ENCODE results near the gene WARS2.
A peak's percentile ranks its signal among the peaks of the same experiment; 100 is the strongest.

WARS2 gene

DNA sequence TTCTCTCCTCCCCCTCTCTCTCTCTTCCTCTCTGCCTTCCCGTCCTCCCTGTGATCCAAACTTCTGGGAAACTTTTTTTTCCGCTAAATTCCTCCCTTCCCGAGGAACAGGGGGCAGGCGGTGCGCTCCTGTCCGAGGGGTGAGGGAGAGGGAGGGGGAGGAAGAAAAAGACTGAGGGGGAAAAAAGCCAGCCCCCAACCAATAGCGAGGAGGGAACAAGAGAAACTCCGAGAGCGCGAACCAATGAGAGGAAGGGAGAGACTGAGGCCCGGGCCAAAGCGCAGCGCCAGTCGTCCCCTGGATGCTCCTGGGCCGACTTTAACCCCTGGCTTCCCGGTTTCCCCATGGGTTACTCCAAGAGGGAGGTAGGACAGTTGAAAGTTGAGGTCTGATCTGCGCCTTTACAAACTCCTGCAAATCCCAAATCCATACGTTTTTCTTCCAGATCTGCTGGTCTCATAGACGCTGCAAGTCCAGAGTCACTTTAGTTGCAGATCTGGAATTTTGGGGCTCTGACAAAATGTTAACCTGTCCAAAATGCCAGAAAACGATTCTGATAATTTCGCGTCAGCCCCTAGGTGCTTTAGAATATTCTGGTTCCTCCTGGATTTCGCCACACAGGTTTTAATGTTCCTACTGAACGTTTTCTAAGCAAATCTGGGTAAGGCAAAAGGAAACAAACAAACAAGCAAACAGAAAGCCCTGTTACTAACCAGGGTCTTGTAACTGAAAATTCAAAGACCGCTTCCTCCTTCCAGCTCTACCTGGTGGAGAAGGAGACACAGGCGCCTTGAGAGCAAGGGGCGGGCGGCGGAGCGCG, 152.1 kb downstream of the WARS2 start, which contains the start of gene TBX15:
TSS of gene TBX15 (minus strand) at position 158 of the 820 bp plus-strand sequence. CDS start 548 bp downstream, outside the sequence.
- H3K27me3 ChIP-seq (ENCODE audit: control insufficient read depth in 1 of 2, insufficient read depth in 2 of 2, low read length in 2 of 2): peaks cover 97 to 100% of the 10 kb centered on the region in 2 donors
- no peak within 1 kb of the TSS for H3K9ac ChIP-seq (ENCODE audit: low read depth in 1 of 2, low read length in 2 of 2)
- H3K36me3 ChIP-seq (ENCODE audit: control insufficient read depth in 1 of 2, insufficient read depth in 2 of 2, low read length in 2 of 2): no peaks in the 10 kb centered on the region
- H3K9me3 ChIP-seq (ENCODE audit: control insufficient read depth in 1 of 2, low read length in 2 of 2): no peaks in the 10 kb centered on the region
- peaks cover 14 to 20% of the 10 kb centered on the region in 2 donors for H3K4me1 ChIP-seq (ENCODE audit: control insufficient read depth in 1 of 2, insufficient read depth in 2 of 2, low read length in 2 of 2)
- H3K4me3 ChIP-seq (ENCODE audit: low read depth in 1 of 2, low read length in 2 of 2): peak within 1 kb of the TSS; percentile 40 to 51
- no peak within 1 kb of the TSS for H3K27ac ChIP-seq (ENCODE audit: low read depth, low read length)

DNA sequence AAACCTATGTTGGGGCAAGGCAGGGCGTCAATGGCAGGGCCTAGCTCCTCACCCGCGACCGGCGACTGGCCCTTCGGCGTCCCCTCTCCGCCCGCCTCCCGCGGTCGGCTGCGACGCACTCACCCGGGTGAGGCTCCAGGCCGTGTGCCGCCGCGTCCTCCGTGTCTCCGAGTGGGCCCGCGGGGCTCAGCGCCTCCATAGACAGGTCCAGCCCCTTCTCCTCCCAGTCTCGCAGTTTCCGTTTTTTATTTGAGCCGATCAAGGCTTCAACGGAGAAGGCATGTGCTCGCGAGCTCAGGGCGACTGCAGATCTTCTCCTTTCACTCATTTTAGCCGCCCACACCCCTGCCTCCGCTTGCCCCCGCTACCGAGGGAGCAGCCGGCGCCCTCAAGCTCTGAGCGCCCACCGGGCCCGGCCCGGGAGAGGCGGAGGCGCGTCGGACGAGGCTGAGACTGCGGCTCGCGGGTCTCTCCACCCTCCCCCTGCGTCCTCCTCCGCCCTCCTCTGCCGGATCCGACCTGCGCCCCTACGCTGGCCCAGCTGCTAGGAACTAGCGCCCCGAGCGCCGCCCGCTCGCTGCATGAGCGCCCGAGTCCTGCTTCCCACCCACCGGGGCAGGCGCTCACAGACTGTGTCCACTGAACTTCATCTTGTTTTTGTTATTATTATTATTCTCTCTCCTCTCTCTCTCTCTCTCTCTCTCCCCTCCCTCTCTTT, 152.8 kb downstream of the WARS2 start:
- peaks cover 14 to 20% of the 10 kb centered on the region in 2 donors for H3K4me1 ChIP-seq (ENCODE audit: control insufficient read depth in 1 of 2, insufficient read depth in 2 of 2, low read length in 2 of 2)
- H3K27me3 ChIP-seq (ENCODE audit: control insufficient read depth in 1 of 2, insufficient read depth in 2 of 2, low read length in 2 of 2): peaks cover 98 to 100% of the 10 kb centered on the region in 2 donors
- no peaks in the 10 kb centered on the region for H3K9me3 ChIP-seq (ENCODE audit: control insufficient read depth in 1 of 2, low read length in 2 of 2)
- H3K4me3 ChIP-seq (ENCODE audit: low read depth in 1 of 2, low read length in 2 of 2): peak overlapping the region; percentile 40 to 51
- no peak overlapping the region for H3K9ac ChIP-seq (ENCODE audit: low read depth in 1 of 2, low read length in 2 of 2)
- no peaks in the 10 kb centered on the region for H3K36me3 ChIP-seq (ENCODE audit: control insufficient read depth in 1 of 2, insufficient read depth in 2 of 2, low read length in 2 of 2)
- H3K27ac ChIP-seq (ENCODE audit: low read depth, low read length): no peak overlapping the region

DNA sequence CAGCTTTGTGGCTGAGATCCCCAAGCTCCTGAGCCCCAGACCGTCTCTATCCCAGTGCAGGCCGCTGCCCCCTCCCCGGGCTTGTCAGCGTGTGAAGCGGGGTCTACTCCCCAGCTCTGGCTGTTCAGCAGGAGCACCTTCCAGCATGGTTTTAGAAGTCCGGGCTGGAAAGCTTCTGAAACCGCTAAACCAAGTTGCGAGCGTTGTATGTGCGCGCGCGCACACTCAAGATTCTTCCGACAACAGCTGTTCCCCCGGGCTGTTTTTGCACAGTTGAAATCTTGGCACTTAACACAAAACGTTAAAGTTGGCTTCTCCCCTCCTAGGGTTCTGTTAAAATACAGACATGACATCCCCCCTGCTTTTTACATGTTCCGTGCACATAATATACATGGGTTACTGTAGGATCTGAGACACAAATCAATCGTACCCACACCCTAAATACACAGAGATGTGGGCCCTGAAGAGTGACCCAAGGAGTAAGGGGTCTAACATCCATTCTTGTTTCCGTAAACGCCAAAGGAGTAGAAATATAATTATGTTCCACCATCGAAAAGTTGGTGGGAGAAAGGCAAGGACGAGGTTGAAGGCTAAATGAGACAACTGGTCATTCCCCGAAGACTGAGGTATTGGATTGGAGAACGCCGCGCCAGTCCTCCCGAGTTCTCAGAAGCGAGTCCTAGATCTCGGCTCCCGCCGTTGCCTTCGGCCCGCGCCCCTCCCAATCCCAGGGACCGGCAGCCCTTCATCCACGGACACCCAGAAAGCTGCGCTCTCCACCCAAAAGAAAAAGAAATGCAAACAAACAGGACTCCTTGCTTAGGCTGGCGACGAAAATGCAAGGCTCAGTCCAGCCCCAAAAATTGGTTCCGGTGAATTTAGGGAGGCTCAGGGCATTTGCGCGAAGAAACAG, 153.6 kb downstream of the WARS2 start:
- no peak overlapping the region for H3K9ac ChIP-seq (ENCODE audit: low read depth in 1 of 2, low read length in 2 of 2)
- peak overlapping the region; percentile 40 to 51 for H3K4me3 ChIP-seq (ENCODE audit: low read depth in 1 of 2, low read length in 2 of 2)
- H3K27me3 ChIP-seq (ENCODE audit: control insufficient read depth in 1 of 2, insufficient read depth in 2 of 2, low read length in 2 of 2): peaks cover 98 to 100% of the 10 kb centered on the region in 2 donors
- H3K36me3 ChIP-seq (ENCODE audit: control insufficient read depth in 1 of 2, insufficient read depth in 2 of 2, low read length in 2 of 2): no peaks in the 10 kb centered on the region
- H3K4me1 ChIP-seq (ENCODE audit: control insufficient read depth in 1 of 2, insufficient read depth in 2 of 2, low read length in 2 of 2): peaks cover 14 to 20% of the 10 kb centered on the region in 2 donors
- H3K9me3 ChIP-seq (ENCODE audit: control insufficient read depth in 1 of 2, low read length in 2 of 2): no peaks in the 10 kb centered on the region
- H3K27ac ChIP-seq (ENCODE audit: low read depth, low read length): no peak overlapping the region

DNA sequence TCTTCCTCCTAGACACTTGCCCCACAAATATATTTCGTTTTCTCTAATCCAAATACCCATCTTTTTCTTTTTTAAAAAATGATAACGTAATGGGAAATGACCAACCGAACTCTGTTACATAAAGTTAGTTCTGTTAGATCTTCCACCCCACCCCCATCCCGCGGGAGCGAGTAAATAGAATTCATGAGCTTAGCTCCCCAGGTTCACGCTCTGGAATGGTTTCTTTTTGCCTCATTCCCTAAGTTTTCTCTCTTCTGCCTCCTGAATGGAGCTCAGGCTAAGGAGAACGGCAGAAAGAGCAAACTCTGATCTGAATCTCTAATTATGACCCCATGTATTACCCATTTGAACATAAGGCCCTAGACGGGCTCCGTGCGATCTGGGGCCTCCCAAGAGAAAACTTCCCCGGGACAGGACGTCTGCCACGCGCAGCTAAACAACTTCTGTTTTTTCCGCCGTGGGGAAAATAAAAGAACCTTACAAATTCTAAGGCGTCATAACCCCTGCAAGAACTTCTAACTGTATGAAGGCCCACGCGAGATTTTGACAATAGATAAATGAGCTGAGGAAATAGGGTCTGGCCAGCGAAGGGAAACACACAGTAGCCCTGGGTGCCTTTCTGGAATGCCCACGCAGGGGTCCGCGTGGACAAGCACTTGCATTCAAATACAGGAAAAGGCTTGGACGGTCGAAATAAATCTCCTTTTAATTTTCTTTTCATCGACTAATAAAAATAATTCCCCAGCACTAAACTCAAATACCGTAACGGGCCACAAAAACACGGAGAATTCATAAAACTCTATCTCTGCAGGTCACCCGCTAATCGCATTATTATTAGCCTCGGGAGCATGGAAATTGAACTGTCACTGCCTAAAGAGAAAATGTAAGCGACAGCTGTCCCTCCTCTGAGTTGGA, 154.6 kb downstream of the WARS2 start:
- no peaks in the 10 kb centered on the region for H3K9me3 ChIP-seq (ENCODE audit: control insufficient read depth in 1 of 2, low read length in 2 of 2)
- H3K27me3 ChIP-seq (ENCODE audit: control insufficient read depth in 1 of 2, insufficient read depth in 2 of 2, low read length in 2 of 2): peaks cover 97 to 98% of the 10 kb centered on the region in 2 donors
- no peak overlapping the region for H3K9ac ChIP-seq (ENCODE audit: low read depth in 1 of 2, low read length in 2 of 2)
- no peak overlapping the region for H3K4me3 ChIP-seq (ENCODE audit: low read depth in 1 of 2, low read length in 2 of 2)
- no peaks in the 10 kb centered on the region for H3K36me3 ChIP-seq (ENCODE audit: control insufficient read depth in 1 of 2, insufficient read depth in 2 of 2, low read length in 2 of 2)
- H3K27ac ChIP-seq (ENCODE audit: low read depth, low read length): no peak overlapping the region
- peaks cover 14 to 20% of the 10 kb centered on the region in 2 donors for H3K4me1 ChIP-seq (ENCODE audit: control insufficient read depth in 1 of 2, insufficient read depth in 2 of 2, low read length in 2 of 2)

DNA sequence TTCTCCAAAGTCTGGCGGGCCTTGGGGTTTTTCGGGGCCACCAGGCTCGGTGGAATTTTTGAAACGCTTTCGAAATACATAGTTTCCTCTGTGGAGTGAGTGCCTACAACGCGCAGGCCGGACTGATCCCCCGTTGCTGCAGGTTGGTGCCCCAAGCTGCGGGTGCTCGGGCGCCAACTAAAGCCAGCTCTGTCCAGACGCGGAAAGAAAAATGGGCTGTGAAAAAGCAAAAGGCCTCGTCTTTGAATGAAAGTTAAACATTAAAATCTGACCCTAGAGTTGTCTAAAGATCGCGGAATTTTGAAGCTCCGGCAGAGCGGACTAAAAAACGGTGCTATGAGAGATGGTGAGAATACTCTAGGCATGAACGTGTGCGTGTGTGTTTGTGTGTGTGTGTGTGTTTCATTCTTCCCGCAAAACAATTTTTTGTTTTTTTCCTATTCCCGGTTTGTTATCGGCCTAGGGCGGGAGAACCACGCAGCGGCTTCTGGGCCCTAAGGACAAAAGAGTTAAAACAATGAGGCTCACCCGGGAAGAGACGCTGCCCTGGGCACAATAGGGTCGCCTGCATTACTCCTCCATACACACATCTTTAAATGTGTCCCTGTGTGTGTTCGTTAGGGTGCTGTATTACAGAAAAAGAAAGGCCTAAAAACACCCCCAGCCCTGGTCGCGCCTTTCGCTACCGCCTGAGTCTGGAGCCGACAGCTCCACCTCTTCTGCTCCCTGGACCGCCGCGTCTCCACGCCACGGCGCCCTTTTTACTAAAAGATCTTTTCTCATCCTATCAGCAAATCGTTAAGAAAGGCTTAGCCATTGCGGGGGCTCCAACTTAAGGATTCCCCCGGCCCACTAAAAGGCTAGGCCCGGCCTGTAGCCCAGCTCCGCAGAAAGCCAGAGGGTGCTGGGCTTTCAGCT, 155.5 kb downstream of the WARS2 start:
- H3K9me3 ChIP-seq (ENCODE audit: control insufficient read depth in 1 of 2, low read length in 2 of 2): no peaks in the 10 kb centered on the region
- no peak overlapping the region for H3K9ac ChIP-seq (ENCODE audit: low read depth in 1 of 2, low read length in 2 of 2)
- peaks cover 96 to 99% of the 10 kb centered on the region in 2 donors for H3K27me3 ChIP-seq (ENCODE audit: control insufficient read depth in 1 of 2, insufficient read depth in 2 of 2, low read length in 2 of 2)
- H3K36me3 ChIP-seq (ENCODE audit: control insufficient read depth in 1 of 2, insufficient read depth in 2 of 2, low read length in 2 of 2): no peaks in the 10 kb centered on the region
- peak overlapping the region; percentile 50 for H3K4me3 ChIP-seq (ENCODE audit: low read depth in 1 of 2, low read length in 2 of 2)
- H3K4me1 ChIP-seq (ENCODE audit: control insufficient read depth in 1 of 2, insufficient read depth in 2 of 2, low read length in 2 of 2): peaks cover 14 to 20% of the 10 kb centered on the region in 2 donors
- H3K27ac ChIP-seq (ENCODE audit: low read depth, low read length): no peak overlapping the region

DNA sequence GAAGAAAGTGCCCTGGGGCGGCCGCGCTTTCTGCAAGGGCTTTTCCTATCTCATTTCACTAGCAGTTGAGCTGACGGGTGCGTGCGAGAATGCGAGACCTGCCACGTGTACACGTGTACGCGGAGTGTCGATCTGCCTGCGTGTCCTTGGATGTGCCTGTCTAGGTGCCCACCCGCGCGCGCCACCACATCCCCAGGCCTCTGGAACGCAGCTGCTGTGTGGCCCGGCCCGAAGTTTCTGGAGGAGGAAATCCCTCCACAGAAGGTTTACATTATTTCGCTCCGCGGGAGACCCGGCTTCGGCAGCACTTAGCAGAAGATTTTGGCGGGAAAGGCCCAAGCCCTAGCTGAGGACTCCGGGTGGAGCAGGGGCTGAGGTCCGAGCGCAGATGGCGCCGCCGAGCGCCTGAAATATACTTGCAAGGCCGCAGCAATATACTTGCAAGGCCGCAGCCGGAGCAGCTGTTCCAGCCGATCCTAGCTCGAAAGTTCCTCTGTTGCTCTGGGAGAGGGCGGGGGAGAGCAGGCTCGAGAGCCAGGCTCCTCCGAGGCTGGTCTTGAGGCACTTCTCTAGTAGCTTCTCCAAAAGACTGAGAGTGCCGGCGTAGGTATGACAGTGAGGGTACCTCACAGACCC, 156.2 kb downstream of the WARS2 start:
- Histone ChIP-seq H3K36me3 (ENCODE audit: control insufficient read depth in 1 of 2, insufficient read depth in 2 of 2, low read length in 2 of 2) (no peaks in the 10 kb centered on the region), H3K9ac (ENCODE audit: low read depth in 1 of 2, low read length in 2 of 2) (no peak overlapping the region), H3K4me1 (ENCODE audit: control insufficient read depth in 1 of 2, insufficient read depth in 2 of 2, low read length in 2 of 2) (peaks cover 14 to 20% of the 10 kb centered on the region in 2 donors), H3K4me3 (ENCODE audit: low read depth in 1 of 2, low read length in 2 of 2) (peak overlapping the region; percentile 50), H3K27me3 (ENCODE audit: control insufficient read depth in 1 of 2, insufficient read depth in 2 of 2, low read length in 2 of 2) (peaks cover 93 to 100% of the 10 kb centered on the region in 2 donors), H3K9me3 (ENCODE audit: control insufficient read depth in 1 of 2, low read length in 2 of 2) (no peaks in the 10 kb centered on the region), H3K27ac (ENCODE audit: low read depth, low read length) (no peak overlapping the region)

DNA sequence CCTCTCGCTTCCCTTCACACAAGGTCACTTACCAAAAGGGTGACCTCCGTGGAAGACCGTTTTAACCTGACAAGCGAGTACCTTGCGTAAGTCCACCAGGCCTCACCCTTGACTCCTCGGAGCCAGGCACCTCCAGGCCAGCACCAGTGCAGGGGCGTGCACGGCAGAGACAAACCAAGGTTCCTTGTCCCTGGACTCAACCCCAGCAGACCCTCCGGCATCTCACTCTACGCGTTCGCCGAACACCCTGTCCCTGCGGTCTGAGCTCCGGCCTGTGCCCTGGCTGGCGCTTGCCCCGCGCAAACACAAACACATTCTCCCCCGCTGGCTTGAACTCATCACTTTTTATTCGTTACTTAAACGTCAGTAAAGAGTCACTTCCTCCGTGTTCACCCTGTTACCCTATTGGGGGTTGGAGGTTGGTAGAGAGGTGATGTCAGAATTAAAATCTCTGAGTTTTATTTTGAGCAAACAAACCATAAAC, 156.9 kb downstream of the WARS2 start:
- H3K27me3 ChIP-seq (ENCODE audit: control insufficient read depth in 1 of 2, insufficient read depth in 2 of 2, low read length in 2 of 2): peaks cover 93 to 100% of the 10 kb centered on the region in 2 donors
- no peaks in the 10 kb centered on the region for H3K9me3 ChIP-seq (ENCODE audit: control insufficient read depth in 1 of 2, low read length in 2 of 2)
- H3K9ac ChIP-seq (ENCODE audit: low read depth in 1 of 2, low read length in 2 of 2): no peak overlapping the region
- no peak overlapping the region for H3K27ac ChIP-seq (ENCODE audit: low read depth, low read length)
- H3K36me3 ChIP-seq (ENCODE audit: control insufficient read depth in 1 of 2, insufficient read depth in 2 of 2, low read length in 2 of 2): no peaks in the 10 kb centered on the region
- H3K4me1 ChIP-seq (ENCODE audit: control insufficient read depth in 1 of 2, insufficient read depth in 2 of 2, low read length in 2 of 2): peaks cover 14 to 20% of the 10 kb centered on the region in 2 donors
- peak overlapping the region; percentile 28 to 50 for H3K4me3 ChIP-seq (ENCODE audit: low read depth in 1 of 2, low read length in 2 of 2)

DNA sequence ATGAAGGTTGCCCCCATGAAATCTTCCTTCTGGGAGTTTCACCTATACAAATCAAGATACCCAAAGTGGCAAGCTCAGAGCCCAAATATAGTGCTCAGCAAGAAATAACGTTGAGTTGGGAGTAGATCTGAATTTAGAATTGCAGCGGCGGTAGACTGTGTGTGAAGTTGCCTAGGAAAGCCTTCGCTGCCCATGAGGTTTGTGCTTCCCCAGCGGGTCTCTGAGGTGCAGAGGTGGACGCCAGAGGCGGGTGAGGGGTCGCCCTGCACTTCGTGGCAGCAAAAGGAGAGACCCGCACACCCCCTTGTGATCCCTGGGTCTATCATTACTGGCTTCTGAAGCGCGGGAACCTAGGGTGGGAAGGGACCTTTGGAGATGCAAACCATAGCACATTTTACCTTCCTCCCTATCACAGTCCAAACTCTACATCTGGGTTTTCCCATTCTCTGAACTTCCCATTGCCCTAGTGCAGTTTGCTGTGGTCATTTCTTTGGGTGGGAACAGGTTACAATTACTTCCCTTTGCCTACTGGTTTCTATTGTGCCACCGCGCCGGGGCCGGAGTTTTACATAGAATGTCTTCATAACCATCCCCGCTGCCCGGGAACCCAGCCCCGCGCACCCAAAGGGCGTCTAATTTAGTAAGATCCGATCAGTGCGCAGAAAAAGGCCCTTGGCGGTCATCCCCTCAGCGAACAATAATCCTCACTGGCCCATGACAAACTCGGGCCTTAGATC, 157.5 kb downstream of the WARS2 start:
- Histone ChIP-seq H3K4me1 (ENCODE audit: control insufficient read depth in 1 of 2, insufficient read depth in 2 of 2, low read length in 2 of 2) (peaks cover 14 to 20% of the 10 kb centered on the region in 2 donors), H3K9me3 (ENCODE audit: control insufficient read depth in 1 of 2, low read length in 2 of 2) (no peaks in the 10 kb centered on the region), H3K4me3 (ENCODE audit: low read depth in 1 of 2, low read length in 2 of 2) (no peak overlapping the region), H3K36me3 (ENCODE audit: control insufficient read depth in 1 of 2, insufficient read depth in 2 of 2, low read length in 2 of 2) (no peaks in the 10 kb centered on the region), H3K27ac (ENCODE audit: low read depth, low read length) (no peak overlapping the region), H3K9ac (ENCODE audit: low read depth in 1 of 2, low read length in 2 of 2) (no peak overlapping the region), H3K27me3 (ENCODE audit: control insufficient read depth in 1 of 2, insufficient read depth in 2 of 2, low read length in 2 of 2) (peaks cover 93 to 99% of the 10 kb centered on the region in 2 donors)
